Activated CD8-positive, alpha-beta memory T cell treated with anti-CD3 and anti-CD28 coated beads for 48 hours (primary cell): ENCODE measurements around the gene MRPL12.

ENCODE experiments used
- DNase-seq, 3 experiments: peaks; one replicate each; pipeline ENCODE4 v3.0.0-alpha.2; 2020; ENCODE audit warnings: low read depth in 2 of 3, low spot score in 2 of 3

MRPL12 gene

DNA sequence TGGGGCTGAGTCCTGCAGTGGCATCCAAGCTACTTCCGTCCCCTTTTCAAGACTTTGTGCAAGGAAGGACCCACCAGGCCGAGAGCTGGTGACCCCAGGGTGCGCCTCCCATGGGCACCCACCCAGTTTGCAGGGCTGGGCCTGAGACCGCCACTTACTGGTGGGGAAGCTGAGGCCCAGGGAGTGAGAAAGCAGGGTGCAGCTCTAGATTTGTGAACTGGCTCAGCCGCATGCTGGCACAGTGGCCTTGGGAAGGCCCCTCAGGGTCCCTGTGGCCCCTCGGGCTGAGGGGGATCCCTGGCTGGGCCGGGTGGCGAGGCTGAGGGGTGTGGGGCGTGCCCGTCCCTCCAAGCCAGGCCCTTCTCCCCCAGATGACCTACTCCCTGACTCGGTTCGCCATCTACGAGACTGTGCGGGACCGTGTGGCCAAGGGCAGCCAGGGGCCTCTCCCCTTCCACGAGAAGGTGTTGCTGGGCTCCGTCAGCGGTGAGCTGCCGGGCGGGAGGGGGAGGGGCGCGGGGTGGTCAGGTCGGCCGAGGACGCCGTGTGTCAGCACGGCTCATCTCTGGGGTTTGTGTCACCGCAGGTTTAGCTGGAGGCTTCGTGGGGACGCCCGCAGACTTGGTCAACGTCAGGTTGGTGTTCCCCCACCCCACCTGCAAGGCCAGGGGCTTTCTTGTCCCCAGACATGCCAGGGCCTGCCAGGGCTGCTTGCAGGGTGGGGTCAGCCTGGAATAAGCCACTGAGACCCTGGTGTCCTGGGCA is 12.1 kb downstream of the MRPL12 start:
- no peak for DNase-seq

DNA sequence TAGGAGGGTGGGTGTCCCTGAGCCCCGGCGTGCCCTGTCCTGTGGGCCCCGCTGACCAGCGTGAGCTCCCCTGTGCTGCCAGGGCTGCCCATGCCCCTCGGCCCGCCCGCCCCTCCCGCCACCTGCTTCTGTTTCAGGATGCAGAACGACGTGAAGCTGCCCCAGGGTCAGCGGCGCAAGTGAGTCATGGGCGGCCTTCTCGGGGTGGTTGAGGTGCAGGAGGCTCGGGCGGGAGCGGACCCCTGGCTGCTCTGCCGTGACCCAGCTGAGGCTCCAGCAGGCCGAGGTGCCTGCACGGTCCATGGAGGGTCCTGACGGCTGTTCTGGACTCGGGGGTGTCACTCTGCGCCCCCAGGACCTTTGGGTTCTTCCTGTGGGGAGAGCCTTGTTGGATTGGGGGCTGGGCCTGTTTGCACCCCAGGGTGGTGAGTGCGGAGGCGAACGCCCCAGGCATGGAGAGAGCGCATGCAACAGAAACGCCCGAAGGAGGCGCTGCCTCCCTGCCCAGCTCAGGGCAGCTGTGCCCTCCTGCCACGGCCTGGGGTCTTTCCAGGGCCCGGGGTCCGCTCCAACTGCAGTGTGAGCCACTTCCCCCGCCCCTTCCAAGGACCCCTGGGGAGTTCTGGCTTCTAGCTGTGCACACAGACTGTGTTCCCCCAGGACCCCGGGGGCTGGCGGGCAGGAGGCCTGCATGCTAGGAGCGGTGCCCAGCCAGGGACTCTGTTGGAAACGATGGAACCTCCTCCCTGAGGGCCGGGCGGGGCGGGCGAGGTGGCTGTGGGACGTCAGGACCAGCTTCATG is 12.9 kb downstream of the MRPL12 start:
- DNase-seq, result no peak

DNA sequence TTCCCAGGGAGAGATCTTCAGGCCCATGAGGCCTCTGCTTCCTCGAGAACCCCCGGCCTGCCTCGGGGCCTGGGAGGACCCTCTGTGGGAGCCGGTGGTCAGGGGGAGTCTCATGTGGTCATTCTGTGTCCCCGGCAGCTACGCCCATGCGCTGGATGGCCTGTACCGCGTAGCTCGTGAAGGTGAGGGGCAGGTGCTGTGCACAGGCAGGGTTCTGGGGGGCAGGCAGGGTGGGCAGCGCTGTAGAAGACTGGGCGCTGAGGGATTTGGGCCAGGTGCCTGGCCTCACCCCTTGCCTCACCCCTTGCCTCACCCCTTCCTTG is 13.5 kb downstream of the MRPL12 start:
- no peak for DNase-seq

DNA sequence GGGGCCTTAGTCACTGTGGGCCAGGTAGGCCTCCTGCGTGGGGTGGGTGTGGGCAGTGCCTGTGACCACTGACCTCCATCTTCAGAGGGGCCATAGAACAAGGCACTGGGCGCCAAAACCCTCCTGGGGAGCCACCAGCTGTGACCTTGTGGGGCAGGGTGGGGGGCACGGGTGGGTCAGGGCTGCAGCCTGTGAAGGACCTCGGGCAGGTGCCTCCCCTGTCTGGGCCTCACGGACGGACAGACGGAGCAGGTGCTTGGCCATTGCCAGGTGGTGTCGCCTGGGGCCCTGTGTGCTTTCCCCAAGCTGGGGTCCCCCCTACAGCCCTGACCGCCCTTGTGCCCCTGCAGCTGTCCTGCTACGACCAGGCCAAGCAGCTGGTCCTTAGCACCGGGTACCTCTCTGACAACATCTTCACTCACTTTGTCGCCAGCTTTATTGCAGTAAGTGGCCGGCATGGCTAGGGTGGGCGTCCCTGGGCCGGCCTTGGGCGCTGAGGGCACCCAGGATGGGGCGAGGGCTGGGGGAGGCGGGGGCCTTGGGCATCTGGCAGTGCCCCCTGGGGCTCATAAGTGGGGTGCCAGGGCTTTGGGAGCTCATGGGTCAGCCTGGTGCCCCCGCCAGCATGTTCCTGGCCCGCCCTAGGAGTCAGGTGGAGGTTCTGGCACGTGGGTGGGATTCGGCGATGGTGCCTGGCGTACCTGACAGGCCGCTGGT is 14.0 kb downstream of the MRPL12 start:
- DNase-seq, result no peak

DNA sequence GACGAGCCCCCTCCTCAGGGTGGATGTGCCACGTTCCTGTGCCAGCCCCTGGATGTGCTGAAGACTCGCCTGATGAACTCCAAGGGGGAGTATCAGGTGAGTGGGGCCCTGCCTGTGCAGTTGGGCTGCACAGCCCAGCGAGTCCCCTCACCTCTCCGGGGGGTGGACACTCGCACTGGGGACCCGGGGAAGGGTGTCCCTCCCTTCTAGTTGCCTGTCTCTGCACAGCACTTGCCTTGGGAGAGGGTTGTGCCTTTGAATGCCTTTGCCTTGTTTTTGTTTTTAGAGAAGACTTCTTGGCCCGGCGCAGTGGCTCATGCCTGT is 14.6 kb downstream of the MRPL12 start:
- DNase-seq, result no peak

DNA sequence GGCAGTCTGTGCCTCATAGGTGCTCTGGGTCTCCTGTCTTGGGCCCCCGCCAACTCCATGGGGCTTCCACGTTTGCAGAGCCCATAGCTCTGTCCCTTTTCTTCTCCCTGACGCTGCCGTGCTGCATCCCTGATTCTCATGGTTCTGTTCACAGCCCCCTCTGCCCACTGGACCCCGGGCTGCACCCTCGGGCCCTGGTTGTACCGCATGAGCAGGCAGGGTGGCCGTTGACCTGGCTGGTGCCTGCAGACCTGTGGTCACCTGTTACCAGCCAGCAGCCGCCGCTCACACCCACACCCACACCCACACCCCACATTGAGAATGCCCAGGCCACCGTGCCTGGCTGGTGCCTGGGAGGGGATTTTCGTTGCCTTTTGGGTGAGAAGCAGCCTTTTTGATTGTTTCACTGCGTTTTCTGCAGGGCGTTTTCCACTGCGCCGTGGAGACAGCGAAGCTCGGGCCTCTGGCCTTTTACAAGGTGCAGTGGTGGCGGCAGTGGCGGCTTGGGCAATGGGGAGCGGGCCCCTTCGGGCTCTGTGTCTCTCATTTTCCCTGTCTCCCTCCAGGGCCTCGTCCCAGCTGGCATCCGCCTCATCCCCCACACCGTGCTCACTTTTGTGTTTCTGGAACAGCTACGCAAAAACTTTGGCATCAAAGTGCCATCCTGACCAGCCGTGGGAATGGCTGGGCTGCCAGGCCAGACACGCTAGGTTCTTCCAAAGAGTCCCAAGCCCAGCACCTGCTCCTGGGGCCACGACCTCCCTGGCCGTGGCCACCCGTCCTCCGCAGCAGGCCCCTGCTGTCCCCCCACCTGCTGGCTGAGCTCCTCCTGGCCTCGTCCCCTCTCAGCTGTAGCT is 16.5 kb downstream of the MRPL12 start:
- no peak for DNase-seq

DNA sequence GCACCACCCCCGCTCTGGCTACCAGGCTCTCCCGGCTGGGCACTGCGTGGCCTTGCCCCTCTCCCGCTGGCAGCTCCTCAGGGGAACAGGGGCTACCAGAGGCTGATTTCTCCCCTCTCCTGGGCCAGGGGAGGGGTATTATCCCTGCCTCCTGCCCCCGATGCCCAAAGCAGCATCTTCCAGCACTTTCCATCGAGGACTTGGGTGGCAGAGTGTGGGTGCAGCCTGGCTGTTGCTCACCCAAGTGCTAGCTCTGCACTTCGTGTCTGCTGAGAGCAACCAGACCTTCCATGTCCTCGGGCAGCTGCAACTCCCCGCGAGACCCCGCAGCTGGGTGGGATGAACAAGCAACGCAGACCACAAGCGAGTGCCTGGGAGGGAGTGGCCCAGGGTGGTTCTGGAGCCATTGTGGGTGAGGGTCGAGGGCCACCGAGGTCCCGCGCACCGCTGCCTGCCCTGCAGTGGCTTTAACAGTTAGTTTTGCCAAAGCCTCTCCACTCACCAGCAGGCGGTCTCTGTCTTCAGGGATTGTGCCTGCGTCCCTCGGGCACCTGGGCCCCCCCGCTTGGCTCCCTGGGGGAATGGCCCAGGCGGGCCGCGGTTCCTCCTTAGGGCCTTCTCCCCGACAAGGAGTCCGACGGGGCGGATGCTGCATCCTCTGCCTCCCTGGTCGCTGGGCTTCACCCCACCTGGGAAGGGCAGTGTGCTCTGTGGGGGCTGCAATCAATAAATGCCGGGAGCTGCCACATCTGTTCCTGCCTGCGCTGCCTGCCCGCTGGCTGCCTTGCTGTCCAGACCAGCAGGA is 17.3 kb downstream of the MRPL12 start:
- no peak for DNase-seq

DNA sequence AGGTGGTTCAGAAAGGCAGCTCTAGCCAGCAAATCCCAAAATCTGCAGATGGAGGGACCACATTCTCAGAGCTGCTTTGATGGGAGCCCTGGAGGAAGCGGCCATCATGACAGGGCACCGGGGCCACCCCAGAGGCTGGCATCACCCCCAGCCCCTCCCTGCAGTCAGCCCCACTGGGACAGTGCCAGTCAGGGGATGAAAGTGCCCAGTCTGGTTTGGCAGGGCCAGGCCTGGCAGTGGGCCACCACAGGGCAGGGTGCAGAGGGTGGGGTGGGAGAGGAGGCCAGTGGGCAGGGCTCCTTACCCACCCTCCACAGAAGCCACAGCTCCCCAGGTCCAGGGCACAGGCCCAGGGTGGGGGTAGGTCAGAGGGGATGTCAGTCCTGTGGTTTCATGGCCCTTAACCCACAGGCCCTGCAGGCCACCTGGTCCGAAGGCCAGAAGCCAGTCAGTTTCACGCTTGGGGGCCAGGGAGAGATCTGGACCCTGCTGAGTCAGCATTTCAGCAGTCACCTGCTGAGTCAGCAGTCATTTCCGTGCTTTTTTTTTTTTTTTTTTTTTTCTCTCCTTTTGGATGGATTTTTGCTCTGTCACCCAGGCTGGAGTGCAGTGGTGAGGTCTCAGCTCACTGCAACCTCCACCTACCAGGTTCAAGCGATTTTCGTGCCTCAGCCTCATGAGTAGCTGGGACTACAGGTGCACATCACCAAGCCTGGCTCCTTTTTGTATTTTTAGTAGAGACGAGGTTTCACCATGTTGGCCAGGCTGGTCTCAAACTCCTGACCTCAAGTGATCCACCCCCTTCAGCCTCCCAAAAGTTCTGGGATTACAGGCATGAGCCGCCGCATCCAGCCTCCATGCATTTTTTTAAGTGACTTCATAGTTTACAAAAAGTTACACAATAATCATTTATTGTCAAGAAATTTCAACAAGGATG is 19.3 kb downstream of the MRPL12 start:
- DNase-seq, result no peak

DNA sequence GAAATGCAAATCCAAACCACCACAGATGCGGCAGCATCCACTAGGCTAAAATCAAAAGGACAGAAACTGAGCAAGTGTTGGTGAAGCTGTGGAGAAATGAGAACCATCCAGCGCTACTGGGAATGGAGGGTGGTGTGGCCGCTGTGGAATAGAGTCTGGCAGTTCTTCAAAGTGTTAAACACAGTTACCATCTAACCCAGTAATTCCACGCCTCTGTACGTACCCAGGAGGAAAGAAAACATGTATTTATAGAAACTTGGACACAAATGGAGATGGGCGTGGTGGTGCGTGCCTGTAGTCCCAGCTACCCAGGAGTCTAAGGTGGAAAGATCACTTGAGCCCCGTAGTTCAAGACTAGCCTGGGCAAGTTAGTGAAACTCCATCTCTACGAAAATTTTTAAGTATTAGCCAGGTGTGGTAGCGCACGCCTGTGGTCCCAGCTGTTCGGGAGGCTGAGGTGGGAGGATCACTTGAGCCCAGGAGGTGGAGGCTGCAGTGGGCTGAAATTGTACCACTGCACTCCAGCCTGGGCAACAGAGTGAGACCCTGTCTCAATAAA is 20.6 kb downstream of the MRPL12 start:
- DNase-seq, result no peak

DNA sequence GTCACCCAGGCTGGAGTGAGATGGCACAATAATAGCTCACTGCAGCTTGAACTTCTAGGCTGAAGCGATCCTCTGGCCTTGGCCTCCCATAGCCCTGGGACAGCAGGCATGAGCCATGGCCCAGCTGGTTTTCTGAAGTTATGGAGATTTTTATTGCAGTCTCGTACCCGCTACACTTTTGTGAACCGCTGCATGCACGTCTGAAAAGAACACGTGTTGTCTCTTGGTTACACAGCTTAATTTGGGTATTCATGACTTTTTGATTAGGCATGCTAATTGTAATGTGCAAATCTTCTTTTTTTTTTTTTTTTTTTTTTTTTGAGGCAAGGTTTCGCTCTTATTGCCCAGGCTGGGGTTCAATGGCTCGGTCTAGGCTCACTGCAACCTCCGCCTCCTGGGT is 22.3 kb downstream of the MRPL12 start:
- no peak for DNase-seq

DNA sequence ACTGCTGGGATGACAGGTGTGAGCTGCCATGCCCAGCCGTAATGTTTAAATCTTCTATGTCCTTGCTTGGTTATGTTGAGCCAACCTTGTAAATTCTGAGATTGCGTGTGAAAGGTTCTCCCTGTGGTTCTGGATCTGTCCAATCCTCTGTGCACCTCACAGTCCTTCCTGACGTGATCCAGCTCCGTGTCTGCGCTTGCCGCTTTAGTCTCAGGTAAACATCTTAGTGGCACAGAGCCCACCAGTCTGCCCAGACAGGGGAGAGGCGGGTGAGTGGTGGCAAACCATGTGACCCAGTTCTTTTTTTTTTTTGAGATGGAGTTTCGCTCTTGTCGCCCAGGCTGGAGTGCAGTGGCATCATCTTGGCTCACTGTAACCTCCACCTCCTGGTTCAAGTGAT is 22.8 kb downstream of the MRPL12 start:
- no peak for DNase-seq

DNA sequence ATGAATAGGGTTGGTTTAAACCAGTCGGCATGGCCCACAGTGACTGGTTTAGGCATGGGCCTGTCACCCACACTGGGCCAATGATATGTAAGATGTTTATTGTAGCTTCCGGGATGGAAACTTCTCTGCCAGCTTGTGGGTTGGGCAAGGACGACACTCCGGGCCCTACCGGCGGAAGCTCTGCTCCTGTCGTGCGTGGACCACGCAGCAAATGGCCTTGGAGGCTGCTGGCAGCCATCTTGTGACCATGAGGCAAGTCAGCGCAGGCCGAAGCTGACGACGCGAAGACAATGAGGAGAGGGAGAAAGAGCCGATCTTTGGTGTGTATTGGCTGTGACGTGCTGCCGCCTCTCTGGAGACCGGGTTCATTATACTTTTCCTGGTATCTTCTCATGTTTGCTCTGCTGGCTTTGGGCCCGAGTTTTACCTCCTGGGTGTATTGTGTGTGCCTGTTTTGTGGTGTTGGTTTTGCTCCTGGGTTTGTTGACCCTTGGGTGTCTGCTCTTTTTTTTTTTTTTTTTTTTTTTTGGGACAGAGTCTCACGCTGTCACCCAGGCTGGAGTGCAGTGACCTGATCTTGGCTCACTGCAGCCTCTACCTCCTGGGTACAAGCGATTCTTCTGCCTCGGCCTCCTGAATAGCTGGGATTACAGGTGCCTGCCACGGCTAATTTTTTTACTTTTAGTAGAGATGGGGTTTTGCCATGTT is 24.3 kb downstream of the MRPL12 start:
- no peak for DNase-seq

DNA sequence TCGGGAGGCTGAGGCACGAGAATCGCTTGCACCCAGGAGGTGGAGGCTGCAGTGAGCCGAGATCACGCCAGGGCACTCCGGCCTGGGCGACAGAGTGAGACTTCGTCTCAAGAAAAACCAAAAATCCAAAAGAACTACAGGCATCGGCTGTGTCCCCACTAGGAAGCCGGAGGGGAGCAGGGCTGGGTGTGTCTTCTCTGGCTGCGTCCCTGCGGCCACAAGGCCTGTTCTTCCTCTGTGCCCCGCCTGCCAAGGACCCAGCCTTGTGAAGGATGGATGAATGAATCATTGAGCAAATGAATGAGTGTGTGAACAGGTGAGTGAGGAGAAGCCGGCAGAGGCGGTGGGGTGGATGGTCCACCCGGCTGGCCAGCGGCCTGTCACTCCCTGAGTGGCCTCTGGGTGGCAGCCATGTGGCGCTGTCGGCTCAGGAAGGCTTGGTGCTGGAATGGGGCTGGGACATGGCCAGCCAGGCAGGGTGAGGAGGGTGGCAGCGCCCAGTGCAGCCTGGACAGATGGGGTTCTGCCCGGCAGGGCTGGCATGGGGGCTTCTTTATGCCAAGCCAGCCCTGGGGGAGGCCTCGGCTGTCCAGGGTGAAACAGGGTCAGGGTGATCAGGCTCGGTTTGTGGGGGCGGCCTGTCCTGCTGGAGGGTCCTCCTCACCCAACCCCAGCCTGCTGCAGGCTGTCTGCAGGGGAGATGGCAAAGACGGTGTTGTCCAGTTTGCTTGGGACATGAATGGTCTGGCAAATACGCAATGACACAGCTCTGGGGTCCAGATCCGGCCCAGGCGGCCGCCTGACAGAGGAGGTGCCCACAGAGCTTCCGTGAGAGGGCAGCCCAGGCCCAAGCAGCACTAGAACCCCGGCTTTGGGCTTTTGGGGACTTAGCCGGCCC is 30.6 kb downstream of the MRPL12 start:
- DNase-seq, result peak in 2 of 3 experiments; percentile 38 to 41

DNA sequence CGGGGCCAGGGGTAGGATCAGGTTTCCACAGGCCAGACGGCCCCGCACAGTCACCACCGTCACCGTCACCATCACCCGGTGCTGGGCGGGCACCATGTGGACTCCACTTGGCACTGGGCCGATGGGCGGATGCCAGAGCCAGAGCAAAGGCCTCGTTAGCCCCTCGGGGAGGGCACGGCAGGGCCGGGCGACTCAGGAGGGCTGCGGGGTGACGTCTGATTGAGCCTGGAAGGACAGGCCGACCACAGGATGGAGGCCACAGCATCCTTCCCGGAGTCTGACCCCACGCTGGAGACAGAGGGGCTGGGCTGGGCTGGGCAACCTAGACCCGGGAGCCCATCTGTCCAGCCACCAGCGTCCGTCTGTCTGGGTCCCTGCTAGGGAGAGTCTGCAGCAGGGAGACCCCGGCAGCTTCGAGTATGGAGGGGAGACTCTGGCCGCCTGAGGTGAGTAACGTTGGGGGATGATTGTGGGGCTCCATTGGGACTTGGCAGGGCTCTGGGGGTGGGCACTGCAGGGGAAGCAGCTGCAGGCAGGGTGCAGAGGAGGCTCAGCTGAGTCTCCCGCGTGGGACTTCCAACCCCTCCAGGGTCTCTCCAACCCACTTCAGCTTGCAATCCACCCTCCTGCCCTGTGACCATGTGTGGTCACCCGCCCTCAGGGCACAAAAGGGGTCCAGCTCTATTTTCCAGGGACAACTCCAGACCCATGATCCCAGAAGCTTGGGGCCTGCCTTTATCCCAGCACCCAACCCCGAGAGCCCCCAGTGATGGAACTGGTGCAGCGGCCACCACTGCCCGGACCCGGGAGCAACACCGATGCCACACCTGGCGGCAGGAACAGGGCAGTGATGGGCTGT is 31.5 kb downstream of the MRPL12 start:
- DNase-seq, result no peak

DNA sequence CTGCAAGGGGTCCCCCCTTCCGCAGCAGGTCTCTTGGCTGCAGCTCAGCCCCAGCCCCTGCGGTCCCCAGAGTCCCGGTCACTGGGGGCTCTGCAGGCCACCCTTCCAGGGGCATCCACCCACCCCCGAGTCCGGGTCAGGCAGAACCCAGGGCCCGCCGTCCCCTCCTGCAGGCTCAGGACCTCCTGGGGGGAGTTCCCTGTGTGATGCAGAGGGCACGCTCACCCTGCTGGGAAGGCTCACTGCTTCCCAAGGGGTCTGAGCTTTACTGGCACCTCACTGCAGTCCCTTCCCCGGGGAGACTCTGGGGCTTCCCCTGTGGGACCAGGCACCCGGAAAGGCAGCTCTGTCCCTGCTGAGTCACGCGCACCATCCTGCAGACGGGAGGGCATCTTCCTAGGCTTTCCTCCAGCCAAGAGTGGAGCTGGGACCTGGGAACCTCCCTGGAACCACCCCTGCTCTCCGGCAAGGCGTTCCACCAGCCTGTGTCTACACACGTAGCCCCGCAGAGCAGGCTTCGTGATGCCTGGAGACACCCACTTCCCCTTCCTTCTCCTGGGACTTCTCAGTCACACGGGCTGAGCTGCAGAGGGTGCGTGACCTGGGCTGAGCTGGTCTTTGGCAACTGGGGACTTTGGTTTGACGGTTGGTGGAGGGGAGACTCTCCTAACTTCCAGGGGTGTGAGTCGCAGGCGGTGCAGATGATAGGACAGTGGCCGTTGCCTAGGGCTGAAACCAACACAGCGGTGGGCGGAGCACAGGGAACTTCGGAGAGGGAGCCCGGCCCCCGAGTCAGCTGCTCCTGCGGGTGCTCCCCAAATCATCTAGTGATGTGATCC is 32.3 kb downstream of the MRPL12 start:
- DNase-seq, result no peak
